UCSD-AML1 (cell line): ENCODE data around the gene CCDC102B.

Experiments
- DNase-seq: peaks from one replicate; lab custom pipeline; 2025; ENCODE audit not compliant: unreplicated experiment; lab: John Stamatoyannopoulos, UW

The CCDC102B gene

DNA sequence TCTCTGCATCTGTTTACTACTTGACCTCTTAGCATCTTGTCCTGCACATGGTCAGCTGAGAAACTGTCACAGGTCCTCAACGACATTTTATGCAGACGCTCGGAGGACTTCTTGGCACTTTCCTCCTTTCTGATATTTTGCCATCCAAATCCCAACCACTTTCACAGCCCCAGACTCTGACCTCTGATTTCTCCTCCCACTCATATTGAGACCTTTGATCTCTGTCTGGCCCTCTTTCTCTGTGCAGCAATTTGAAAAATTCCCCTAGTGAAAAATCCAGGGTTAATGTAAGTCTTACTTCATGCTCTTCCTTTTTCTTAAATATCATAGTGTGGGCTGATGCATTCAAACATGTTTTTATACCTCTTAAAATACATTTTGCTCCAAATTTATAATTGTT is 273.8 kb downstream of the CCDC102B start:
- no peak for DNase-seq

DNA sequence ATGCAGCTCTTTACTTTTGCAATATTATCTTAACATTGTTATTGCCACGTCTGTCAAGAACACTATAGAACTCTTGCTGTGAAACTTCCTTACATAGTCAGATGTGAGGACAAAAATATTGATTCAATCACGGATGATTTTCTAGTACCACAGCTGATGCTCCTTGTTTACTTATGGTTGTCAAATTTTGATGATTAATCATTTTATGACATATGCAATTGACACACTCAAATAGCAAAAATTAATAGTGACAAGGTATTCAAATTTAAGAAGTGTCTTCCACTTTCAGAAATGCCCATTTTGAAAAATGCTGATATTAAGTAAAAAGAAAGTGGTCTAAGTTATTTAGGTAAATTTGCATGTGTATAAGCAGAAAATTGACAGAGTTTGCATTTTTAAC is 284.0 kb downstream of the CCDC102B start:
- DNase-seq = no peak

DNA sequence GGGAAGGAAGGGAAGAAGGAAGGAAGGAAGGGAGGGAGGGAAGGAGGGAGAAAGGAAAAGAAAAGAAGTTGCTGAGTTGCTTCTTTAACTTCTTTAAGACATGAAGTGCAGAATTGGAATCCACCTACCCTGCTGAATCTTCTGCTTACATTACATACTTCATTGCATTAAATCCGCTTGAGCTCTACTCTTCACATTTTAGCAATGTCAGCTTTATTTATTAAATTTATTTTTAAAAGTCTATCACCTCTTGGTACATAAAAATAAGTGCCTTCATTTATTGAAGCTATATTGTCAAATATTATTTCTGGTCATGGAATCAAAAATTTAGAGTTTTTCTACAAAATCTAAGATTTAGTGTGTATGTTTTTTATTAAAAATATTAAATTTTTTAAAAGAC is 284.6 kb downstream of the CCDC102B start:
- no peak for DNase-seq

DNA sequence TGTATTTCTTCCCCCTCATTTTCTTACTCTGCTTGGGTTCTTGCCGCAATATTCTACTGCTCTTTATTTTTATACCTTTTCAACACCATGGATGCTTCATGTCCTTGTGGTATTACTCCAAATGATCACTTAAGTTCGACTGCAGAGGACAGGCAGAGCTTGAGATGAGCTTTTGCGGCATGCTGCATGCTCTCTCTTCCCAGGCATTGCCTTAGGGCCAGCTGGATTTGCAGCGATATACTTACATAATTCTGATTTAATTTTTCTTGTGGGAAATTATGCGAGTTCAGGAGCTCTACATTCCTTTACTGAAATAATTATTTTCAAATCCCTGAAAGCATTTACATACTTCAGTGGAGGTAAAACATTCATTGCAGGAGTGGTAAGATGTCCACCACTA is 288.1 kb downstream of the CCDC102B start:
- no peak for DNase-seq

DNA sequence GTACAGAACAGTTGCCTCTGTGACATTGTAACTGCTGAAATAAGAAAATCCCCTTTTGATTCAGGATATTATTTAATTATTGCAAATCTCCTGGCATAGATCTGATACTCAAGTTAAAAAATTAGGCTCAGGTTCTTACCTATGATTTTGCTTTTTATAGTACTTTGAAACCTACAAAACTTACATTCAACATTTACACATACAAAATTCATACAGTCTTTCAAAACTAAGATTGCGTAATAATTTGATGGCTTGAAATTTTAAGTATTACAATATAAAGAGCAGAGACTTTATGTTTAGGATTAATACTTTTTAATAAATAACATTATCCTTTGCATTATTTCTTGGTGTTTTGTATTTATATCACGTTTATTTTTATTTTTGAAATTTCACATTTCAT is 291.1 kb downstream of the CCDC102B start:
- no peak for DNase-seq

DNA sequence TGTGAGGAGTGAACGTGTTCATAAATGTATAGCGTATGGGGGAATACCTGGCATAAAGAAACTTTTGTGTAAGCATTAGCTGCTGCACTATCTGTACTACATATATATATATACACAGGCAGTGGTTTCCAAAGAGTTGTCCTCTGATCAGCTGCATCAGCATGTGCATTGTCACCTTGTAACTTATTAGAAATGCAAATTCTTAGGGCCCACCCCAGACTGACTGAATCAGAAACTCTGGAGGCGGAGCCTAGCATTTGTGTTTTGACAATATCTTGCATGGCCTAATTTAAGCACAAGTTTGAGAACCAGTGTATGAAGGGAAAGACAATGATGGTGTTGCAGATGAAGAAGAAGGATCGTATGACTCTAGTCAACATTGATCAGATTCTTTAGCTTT is 299.5 kb downstream of the CCDC102B start:
- no peak for DNase-seq

DNA sequence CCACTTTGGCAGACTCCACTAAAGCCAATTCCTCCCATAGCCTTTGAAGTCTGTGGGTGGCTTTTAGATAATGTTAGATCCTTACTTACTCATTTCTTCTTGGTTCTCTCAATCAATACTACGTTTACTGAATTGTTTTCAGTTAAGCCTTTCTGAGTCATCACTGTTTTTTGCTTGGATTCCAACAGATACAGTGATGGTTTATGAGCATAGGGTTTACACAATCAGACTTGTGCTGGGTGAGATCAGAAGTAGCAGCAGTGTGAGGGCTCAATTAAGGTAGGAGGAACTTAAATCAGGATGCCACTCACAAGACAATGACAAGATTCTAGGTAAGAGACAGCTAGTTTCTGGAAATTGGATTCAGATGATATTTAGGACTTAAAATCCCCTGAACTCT is 305.1 kb downstream of the CCDC102B start:
- DNase-seq = no peak
